Measurements from ENCODE around the gene CASP10. TPM values are rescaled to one million over a fixed set of nuclear protein-coding genes. Genes with fewer than 3 reads are reported as not detected.

Gene CASP10
- total RNA-seq, 1 donor from 2014 or later, result 9.0 TPM

GRCh38 chr2:201248288-201248844, 65.4 kb downstream of the CASP10 start:
- Mint-ChIP-seq H3K27ac (no peak overlapping the region), H3K4me1 (ENCODE audit: low read depth) (no peaks in the 10 kb centered on the region), H3K4me3 (ENCODE audit: low read depth) (no peak overlapping the region), H3K27me3 (no peaks in the 10 kb centered on the region), H3K9me3 (ENCODE audit: low read depth) (no peaks in the 10 kb centered on the region), H3K36me3 (ENCODE audit: insufficient read depth) (no peaks in the 10 kb centered on the region)
- TF ChIP-seq, protein P1, sequence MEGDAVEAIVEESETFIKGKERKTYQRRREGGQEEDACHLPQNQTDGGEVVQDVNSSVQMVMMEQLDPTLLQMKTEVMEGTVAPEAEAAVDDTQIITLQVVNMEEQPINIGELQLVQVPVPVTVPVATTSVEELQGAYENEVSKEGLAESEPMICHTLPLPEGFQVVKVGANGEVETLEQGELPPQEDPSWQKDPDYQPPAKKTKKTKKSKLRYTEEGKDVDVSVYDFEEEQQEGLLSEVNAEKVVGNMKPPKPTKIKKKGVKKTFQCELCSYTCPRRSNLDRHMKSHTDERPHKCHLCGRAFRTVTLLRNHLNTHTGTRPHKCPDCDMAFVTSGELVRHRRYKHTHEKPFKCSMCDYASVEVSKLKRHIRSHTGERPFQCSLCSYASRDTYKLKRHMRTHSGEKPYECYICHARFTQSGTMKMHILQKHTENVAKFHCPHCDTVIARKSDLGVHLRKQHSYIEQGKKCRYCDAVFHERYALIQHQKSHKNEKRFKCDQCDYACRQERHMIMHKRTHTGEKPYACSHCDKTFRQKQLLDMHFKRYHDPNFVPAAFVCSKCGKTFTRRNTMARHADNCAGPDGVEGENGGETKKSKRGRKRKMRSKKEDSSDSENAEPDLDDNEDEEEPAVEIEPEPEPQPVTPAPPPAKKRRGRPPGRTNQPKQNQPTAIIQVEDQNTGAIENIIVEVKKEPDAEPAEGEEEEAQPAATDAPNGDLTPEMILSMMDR (IDR thresholded peaks at IDR 0.05; ENCODE audit: unreplicated experiment), result no peak
- no peak for DNase-seq (ENCODE audit: low spot score, unreplicated experiment)

DNA sequence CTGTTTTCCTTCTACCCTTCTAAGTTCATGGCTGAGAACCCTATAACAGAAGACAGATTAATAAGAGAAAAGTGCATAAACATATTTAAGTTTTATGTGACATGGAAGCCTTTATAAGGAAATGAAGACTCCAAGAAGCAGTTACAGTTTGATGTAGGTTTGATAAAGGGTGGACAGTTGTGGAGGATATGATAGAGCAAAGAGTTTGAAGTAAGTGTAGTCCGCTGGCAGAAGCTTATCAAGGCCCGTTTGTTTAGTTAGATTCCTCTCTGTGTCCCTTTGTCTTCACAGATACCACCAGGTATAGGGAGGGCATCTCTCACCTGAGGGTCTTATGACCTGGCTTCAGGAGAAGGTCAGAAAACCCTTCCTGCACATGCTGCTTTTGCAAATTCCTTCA, 66.9 kb downstream of the CASP10 start:
- TF ChIP-seq, protein P1 (IDR thresholded peaks at IDR 0.05; ENCODE audit: unreplicated experiment), result no peak
- H3K4me1 Mint-ChIP-seq (ENCODE audit: low read depth), result peaks cover 8% of the 10 kb centered on the region
- H3K27me3 Mint-ChIP-seq, result no peaks in the 10 kb centered on the region
- H3K9me3 Mint-ChIP-seq (ENCODE audit: low read depth), result no peaks in the 10 kb centered on the region
- no peak overlapping the region for H3K27ac Mint-ChIP-seq
- no peak for DNase-seq (ENCODE audit: low spot score, unreplicated experiment)
- H3K36me3 Mint-ChIP-seq (ENCODE audit: insufficient read depth), result no peaks in the 10 kb centered on the region
- H3K4me3 Mint-ChIP-seq (ENCODE audit: low read depth), result no peak overlapping the region

DNA sequence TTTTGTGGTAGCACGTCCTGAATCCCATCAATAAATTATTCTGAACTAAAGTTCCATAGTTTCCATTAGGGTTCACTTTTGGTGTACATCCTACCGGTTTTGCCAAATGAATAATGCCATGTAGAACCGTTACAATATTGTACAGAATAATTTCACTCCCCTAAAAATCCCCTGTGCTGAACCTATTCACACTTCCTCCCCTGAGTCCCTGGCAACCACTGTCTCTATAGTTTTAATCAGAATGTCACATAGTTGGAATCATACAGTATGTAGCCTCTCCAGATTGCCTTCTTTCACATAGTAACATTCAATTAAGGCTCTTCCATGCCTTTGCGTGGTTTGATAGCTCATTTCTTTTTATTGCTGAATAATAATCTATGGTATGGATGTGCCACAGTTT, 67.8 kb downstream of the CASP10 start:
- DNase-seq (ENCODE audit: low spot score, unreplicated experiment), result no peak
- Mint-ChIP-seq H3K27ac (no peak overlapping the region), H3K4me3 (ENCODE audit: low read depth) (no peak overlapping the region), H3K4me1 (ENCODE audit: low read depth) (peaks cover 9% of the 10 kb centered on the region), H3K27me3 (no peaks in the 10 kb centered on the region), H3K36me3 (ENCODE audit: insufficient read depth) (no peaks in the 10 kb centered on the region), H3K9me3 (ENCODE audit: low read depth) (no peaks in the 10 kb centered on the region)
- TF ChIP-seq, protein P1 (IDR thresholded peaks at IDR 0.05; ENCODE audit: unreplicated experiment), result no peak

DNA sequence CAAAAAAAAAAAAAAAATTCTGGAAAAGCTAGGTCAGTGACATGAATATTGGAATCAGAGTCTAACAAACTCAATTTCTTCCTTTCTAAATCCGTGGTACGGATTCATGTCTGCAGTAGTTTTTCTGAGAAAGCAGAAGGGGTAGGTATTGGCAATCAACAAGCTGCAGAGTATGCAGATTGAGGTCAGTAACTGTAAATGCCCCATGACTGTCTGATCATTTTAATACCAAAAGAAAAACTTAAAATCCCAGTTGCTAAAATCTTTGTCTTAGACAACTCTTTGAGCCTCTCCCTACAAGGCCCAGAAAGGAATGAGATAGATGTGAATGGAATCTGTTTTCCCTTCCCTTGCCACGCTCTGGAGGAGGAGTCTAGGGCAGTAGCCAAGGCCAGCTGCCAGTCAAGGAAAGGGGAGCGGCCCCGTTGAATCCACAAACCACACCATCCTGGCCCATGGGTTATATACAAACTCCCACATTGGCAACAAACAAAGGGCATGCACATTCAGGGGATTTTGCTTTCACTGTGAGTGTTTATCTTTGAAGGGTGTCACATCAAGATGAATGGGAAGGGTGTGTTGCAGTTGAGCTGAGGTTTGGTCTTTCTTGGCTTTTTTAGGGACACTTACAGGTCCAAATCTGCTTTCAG, 71.3 kb downstream of the CASP10 start:
- no peaks in the 10 kb centered on the region for H3K36me3 Mint-ChIP-seq (ENCODE audit: insufficient read depth)
- peak overlapping the region; percentile 56 for H3K27ac Mint-ChIP-seq
- no peaks in the 10 kb centered on the region for H3K27me3 Mint-ChIP-seq
- no peak overlapping the region for H3K4me3 Mint-ChIP-seq (ENCODE audit: low read depth)
- no peak for DNase-seq (ENCODE audit: low spot score, unreplicated experiment)
- peaks cover 20% of the 10 kb centered on the region for H3K4me1 Mint-ChIP-seq (ENCODE audit: low read depth)
- no peaks in the 10 kb centered on the region for H3K9me3 Mint-ChIP-seq (ENCODE audit: low read depth)
- TF ChIP-seq, protein P1 (IDR thresholded peaks at IDR 0.05; ENCODE audit: unreplicated experiment), result no peak

DNA sequence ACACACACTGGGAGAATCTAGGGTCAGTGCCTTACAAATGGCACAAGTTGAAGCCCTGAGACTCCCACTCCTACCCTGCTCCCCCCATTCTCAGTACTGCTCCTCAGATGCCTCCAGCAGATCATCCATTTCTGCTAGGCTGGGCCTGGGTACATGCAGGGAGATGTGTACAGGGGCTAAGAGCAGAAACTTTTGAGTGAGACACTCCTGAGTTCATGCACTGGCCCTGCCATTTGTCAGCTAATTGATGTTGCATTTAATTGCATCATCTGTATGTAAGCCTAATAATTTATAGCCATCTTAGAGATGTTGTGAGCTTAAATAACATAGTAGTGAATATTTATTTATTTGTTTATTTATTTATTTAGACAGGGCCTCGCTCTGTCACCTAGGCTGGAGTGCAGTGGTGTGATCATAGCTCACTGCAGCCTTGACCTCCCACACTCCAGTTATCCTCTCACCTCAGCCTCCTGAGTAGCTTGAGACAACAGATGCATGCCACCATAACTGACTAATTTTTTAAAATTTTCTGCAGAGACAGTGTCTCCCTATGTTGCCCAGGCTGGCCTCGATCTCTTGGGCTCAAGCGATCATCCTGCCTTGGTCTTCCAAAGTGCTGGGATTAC, 72.6 kb downstream of the CASP10 start:
- H3K27ac Mint-ChIP-seq, result no peak overlapping the region
- H3K9me3 Mint-ChIP-seq (ENCODE audit: low read depth), result no peaks in the 10 kb centered on the region
- no peak for DNase-seq (ENCODE audit: low spot score, unreplicated experiment)
- H3K4me3 Mint-ChIP-seq (ENCODE audit: low read depth), result no peak overlapping the region
- peaks cover 20% of the 10 kb centered on the region for H3K4me1 Mint-ChIP-seq (ENCODE audit: low read depth)
- no peaks in the 10 kb centered on the region for H3K27me3 Mint-ChIP-seq
- no peaks in the 10 kb centered on the region for H3K36me3 Mint-ChIP-seq (ENCODE audit: insufficient read depth)
- TF ChIP-seq, protein P1 (IDR thresholded peaks at IDR 0.05; ENCODE audit: unreplicated experiment), result no peak
